PFSK-1 (cell line): ENCODE results near the gene MAP4.

Source experiments
- SIN3A ChIP-seq: IDR thresholded peaks from 2 replicates; pipeline ENCODE4 v1.6.1; 2012; ENCODE audit warnings: mild to moderate bottlenecking, low read length, moderate library complexity, borderline replicate concordance; ENCODE audit not compliant: insufficient read depth
- TF ChIP-seq, protein P1 (sequence below), 2 experiments: IDR thresholded peaks; 2 replicates each; pipeline versions ENCODE4 v1.6.1 to v1.8.0; 2011 to 2012; ENCODE audit warnings: low read depth in 2 of 2, low read length in 2 of 2, control low read depth in 1 of 2, inconsistent platforms in 1 of 2, mild to moderate bottlenecking in 1 of 2, moderate library complexity in 1 of 2; ENCODE audit not compliant: insufficient read depth in 1 of 2

DNA sequence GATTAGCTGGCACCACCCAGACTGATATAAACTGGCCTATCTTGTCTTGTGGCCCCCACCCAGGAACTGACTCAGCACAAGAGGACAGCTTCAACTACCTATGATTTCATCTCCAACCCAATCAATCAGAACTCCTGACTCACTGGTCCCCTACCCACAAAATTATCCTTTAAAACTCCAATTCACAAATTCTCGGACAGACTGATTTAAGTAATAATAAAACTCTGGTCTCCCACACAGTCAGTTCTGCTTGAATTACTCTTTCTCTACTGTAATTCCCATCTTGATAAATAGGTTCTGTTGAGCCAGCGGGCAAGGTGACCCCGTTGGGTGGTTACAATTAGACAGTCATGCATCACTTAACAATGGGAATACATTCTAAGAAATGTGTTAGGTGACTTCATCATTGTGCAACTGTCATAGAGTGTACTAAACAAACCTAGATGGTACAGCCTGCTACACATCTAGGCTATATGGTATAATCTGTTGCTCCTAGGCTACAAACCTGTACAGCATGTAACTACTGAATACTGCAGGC, 48.1 kb upstream of the MAP4 start:
- TF ChIP-seq SIN3A: no peak
- TF ChIP-seq, protein P1, sequence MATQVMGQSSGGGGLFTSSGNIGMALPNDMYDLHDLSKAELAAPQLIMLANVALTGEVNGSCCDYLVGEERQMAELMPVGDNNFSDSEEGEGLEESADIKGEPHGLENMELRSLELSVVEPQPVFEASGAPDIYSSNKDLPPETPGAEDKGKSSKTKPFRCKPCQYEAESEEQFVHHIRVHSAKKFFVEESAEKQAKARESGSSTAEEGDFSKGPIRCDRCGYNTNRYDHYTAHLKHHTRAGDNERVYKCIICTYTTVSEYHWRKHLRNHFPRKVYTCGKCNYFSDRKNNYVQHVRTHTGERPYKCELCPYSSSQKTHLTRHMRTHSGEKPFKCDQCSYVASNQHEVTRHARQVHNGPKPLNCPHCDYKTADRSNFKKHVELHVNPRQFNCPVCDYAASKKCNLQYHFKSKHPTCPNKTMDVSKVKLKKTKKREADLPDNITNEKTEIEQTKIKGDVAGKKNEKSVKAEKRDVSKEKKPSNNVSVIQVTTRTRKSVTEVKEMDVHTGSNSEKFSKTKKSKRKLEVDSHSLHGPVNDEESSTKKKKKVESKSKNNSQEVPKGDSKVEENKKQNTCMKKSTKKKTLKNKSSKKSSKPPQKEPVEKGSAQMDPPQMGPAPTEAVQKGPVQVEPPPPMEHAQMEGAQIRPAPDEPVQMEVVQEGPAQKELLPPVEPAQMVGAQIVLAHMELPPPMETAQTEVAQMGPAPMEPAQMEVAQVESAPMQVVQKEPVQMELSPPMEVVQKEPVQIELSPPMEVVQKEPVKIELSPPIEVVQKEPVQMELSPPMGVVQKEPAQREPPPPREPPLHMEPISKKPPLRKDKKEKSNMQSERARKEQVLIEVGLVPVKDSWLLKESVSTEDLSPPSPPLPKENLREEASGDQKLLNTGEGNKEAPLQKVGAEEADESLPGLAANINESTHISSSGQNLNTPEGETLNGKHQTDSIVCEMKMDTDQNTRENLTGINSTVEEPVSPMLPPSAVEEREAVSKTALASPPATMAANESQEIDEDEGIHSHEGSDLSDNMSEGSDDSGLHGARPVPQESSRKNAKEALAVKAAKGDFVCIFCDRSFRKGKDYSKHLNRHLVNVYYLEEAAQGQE (IDR thresholded peaks at IDR 0.05; ENCODE audit: insufficient read depth in 1 of 2, low read depth in 2 of 2, low read length in 2 of 2): no peak
